ENCODE measurements around the gene CHST9.
"Not testable (repeated sequence)": the region's sequence is repeated elsewhere in the genome, so short reads cannot be mapped to it uniquely, and the experiment has no call there.

The CHST9 gene

GRCh38 chr18:26993568-26993967 is 191.5 kb downstream of the CHST9 start:
- no peak for DNase-seq

DNA sequence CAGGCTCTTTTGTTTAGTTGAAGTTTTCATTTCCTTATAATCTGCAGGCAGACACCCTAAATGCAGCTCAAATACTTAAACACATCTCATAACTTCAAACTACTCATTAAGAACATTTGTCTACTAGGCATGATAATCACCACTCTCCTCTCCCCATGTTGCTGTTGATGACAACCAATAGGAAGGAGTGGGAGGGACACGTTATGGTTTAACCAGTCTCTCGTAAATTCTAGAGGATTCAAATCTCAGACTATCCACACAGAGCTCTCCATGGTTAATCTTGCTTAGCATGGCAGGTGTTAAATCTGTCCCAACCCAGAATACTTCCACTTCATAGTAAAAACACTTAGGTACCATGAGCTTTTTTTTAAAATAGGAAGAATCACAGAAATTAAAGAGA is 192.2 kb downstream of the CHST9 start:
- no peak for DNase-seq

GRCh38 chr18:26989842-26990241 is 195.3 kb downstream of the CHST9 start:
- DNase-seq: no peak

DNA sequence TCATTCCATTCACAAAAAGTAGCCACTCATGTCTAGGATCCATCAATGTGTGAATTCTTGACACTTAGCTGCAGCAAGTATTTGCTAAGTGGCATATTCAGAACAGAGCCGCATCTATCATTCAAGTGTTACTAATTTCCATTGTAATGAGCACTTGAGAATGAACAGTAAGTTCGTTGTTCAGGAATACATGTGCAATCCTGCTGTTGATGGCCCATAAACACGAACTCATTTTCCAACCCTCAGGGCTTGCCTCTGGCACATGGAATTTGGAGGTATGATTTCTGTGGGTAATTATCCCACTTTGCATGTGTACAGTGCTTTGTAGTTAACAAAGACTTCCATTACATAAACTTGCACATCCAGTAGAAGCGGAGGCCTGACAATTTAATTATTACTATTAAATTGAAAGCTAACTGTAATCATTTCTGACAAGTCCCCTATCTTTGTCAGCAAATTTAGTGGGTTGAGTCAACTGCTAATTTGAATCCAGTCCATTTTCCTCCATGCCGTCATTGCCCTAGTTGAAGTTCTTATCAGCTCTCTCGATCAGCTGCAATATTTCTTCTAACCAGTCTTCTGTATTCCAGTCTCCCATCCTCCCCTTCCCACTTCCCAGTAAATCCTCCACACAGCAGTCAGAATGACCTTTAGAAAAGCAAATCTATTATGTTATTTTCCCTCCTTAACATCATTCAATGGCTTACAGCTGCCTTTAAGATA is 203.6 kb downstream of the CHST9 start:
- DNase-seq: no peak

GRCh38 chr18:26978812-26979341 is 206.2 kb downstream of the CHST9 start:
- no peak for DNase-seq

DNA sequence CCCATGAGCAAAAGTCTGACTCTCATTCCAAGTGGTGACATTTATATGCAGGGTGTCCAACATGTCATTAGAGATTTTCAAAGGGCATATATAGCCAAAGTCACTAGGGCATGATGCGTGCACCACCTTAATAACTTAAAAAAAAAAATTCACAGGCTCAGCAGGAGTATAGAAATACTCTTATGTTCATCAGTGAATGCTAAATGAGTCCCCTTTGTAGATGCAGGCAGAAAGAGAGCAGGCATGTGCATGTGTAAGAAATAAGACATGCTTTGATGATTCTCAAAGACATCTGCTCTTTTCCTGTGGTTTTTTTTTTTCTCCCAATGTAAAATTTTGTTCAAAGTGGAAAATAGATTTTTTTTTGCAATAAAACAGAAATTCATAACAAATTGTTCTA is 207.3 kb downstream of the CHST9 start:
- DNase-seq: no peak

GRCh38 chr18:26976206-26976605 is 208.9 kb downstream of the CHST9 start:
- DNase-seq: no peak

DNA sequence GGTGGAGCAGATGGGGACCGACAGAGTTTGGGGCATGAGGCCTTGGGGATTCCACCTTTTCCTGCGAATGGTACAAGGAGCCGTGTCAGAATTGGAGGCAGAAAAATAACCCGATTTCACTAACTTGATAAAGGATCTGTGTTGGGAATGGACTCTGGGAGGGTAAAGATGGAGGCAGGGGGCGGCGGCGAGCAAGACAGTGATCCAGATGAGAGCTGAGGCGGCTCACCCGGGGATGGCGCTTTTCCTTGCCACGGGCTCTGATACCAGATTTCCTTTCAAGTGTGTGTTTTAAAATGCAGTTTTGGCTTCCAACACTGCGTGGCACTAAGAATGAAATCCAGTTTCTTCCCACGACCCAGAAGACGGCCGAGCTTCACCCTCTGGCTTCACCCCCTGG is 212.6 kb downstream of the CHST9 start:
- DNase-seq: not testable (repeated sequence)

- no peak for DNase-seq
Observed at GRCh38 chr18:26971409-26971808, 213.7 kb downstream of the CHST9 start.

DNA sequence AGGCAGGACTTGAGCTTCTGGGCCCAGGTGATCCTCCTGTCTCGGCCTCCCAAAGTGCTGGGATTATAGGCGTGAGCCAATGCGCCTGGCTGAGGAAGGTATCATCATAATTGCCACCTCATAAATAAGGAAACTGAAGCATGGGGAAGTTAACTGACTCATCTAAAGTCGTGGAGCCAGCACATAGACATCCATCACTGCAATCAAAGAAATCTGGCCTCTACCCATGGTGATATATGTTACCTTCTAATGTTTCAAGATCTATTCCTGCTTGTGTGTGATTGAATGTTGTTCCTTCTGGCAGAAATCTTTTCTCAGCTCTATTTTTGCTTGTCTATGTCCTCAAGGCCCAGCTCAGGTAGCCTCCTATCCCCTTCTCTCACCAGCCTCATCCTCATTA is 214.5 kb downstream of the CHST9 start:
- DNase-seq: no peak

- DNase-seq: no peak
Observed at GRCh38 chr18:26965206-26965605, 219.9 kb downstream of the CHST9 start.

- no peak for DNase-seq
Observed at GRCh38 chr18:26963292-26963691, 221.8 kb downstream of the CHST9 start.

GRCh38 chr18:26961839-26962238 is 223.3 kb downstream of the CHST9 start:
- DNase-seq: no peak

DNA sequence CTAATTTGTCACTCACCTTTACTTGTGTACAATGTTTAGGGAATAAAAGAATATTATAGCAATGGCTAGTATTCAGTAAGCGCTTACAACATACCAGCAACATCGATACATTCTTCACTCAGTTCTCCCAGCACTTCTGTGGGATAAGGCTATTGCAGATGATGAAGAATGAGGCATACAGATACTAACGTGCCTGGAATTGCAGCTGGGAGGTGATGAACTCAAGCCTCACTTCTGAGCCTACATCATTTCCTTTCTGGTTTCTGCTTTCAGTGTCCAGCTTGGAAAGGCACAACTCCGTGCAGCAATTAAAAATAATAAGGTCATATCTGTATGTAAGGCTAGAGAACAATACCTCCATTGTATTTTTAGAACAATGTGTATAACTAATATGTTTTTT is 224.2 kb downstream of the CHST9 start:
- no peak for DNase-seq

DNA sequence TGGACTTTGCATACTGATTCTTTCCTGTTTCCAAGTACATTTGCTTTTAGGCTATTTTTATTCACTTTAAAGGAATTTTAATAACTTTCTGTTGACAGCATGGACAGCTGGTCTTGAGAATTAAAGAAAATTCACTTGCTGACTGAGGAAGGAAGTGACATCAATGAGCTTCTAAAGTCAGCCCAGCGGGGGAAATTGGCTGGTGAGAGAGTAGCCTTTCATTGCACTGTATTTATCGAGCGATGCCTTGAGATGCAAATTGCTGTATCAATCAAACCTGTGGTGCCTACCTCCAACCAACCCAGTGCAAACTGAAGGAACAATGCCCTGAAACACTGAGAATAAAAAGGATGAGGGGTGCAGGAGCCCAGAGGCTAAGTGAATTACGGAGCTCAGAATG is 228.2 kb downstream of the CHST9 start:
- DNase-seq: no peak

DNA sequence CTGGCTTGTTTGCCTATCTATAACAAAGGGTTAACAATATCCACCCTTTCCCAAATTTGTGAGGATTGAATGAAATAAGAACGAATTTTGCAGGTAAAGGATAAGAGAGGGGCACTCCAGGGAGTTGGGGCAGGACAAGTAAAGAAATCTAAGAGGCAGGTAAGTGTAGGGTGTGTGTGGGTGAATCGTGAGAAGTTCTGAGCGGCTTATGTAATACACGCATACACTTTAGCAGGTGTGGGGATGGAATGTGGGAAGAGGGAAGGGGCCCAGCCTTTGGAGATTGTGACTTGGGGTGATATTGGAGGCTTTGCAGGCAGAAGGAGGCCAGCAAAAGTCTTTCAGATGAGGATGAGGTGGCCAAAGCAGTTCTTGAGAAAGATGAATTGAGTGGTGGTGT is 236.4 kb downstream of the CHST9 start:
- no peak for DNase-seq

GRCh38 chr18:26943906-26944305 is 241.2 kb downstream of the CHST9 start:
- DNase-seq: no peak

GRCh38 chr18:26941584-26941983 is 243.5 kb downstream of the CHST9 start:
- no peak for DNase-seq

DNA sequence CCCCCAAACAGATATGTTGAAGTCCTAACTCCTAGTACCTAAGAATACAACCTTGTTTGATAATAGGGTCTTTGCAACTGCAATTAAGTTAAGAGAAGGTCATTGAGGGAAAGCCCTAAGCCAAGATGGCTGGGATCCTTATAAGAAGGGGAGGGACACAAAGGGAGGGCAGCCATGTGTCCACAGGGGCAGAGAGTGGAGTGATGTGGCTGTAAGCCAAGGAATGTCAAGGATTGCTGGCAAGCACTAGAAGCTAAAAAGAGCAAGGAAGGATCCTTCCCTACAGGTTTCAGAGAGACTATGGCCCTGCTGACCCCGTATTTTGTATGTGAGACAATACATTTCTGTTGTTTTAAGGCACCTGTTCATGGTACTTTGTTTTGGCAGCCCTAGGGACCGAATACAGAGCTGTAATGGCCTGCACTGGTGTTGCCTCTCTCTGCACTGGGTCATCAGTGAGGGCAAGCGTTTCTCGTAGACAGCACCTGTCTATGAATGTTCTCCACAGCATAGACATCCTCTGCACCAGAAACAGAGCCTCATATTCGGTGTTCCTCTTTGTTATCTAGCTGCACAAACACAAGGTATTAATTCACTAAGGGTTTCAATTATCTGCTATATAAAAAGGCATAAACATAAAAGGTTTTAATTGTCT is 244.2 kb downstream of the CHST9 start:
- no peak for DNase-seq

DNA sequence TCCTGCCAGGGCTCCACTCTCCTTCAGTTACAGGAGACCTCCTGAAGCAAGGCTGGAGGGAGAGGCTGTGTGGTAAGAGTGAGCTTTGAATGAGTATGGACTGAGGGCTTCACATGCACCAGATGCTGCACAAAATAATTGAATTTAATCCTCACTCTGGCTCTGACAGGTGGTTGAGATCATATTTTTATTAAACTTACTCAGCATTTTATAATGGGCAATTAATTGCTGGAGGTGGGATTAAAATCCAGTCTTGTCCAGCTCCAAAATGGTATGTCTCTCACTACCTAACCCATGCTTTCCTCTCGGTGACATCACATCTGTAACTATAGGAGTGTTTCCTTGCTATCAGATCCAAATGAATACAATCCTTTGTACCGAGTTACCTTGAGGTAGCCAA is 253.4 kb downstream of the CHST9 start:
- no peak for DNase-seq

GRCh38 chr18:26930630-26931029 is 254.5 kb downstream of the CHST9 start:
- DNase-seq: no peak

GRCh38 chr18:26928670-26929313 is 256.3 kb downstream of the CHST9 start:
- no peak for DNase-seq

GRCh38 chr18:26927822-26928221 is 257.3 kb downstream of the CHST9 start:
- not testable (repeated sequence) for DNase-seq

- no peak for DNase-seq
Observed at GRCh38 chr18:26926066-26926675, 258.9 kb downstream of the CHST9 start.
